K562 (cell line): Measurements from ENCODE around the gene NOTCH3. TPM values are rescaled to one million over a fixed set of nuclear protein-coding genes. Genes with fewer than 3 reads are reported as not detected.

Experiments used
- BCL6 ChIP-seq: fragments of 250-450 bp; sonication (Bioruptor Pico); IDR thresholded peaks from 2 replicates; pipeline ENCODE4 v1.4.0; 2020
- CBFA2T2 ChIP-seq: fragments of 450-650 bp; conservative IDR thresholded peaks from 2 replicates; pipeline ENCODE4 v1.6.1; 2017; ENCODE audit warnings: mild to moderate bottlenecking
- EHMT2 ChIP-seq: fragments of 450-650 bp; IDR thresholded peaks from 2 replicates; pipeline ENCODE4 v1.6.1; 2018; ENCODE audit warnings: antibody characterized with exemption
- ELF2 ChIP-seq: fragments of 250-450 bp; sonication (Bioruptor Pico); IDR thresholded peaks from 2 replicates; pipeline ENCODE4 v1.5.0; 2021; ENCODE audit warnings: mild to moderate bottlenecking
- HCFC1 ChIP-seq: IDR thresholded peaks from 2 replicates; pipeline ENCODE4 v1.6.1; 2012; ENCODE audit warnings: low read depth, low read length, improper control_type of control experiment
- KDM2B ChIP-seq: fragments of 250-450 bp; sonication (Bioruptor Pico); IDR thresholded peaks from 2 replicates; pipeline ENCODE4 v1.8.0; 2021; ENCODE audit warnings: mild to moderate bottlenecking, moderate library complexity
- NCOA4 ChIP-seq: fragments of 450-650 bp; IDR thresholded peaks from 2 replicates; pipeline ENCODE4 v1.6.1; 2018; ENCODE audit warnings: mild to moderate bottlenecking; ENCODE audit not compliant: partially characterized antibody
- PCBP1 ChIP-seq: fragments of 200-400 bp; formaldehyde crosslinking; IDR thresholded peaks from 2 replicates; pipeline ENCODE4 v1.6.1; 2018; ENCODE audit warnings: mild to moderate bottlenecking, low read depth, low read length; ENCODE audit not compliant: poor library complexity, severe bottlenecking
- PKNOX1 ChIP-seq: fragments of 450-650 bp; IDR thresholded peaks from 2 replicates; pipeline ENCODE4 v1.6.1; 2016
- PML ChIP-seq: IDR thresholded peaks from 2 replicates; pipeline ENCODE4 v1.6.1; 2012; ENCODE audit warnings: low read length, inconsistent platforms
- POLR2AphosphoS5 ChIP-seq: IDR thresholded peaks from 2 replicates; pipeline ENCODE4 v1.6.1; 2011; ENCODE audit warnings: mild to moderate bottlenecking, low read depth, low read length, moderate library complexity; ENCODE audit not compliant: control insufficient read depth, insufficient read depth
- PTBP1 ChIP-seq: fragments of 200-400 bp; formaldehyde crosslinking; IDR thresholded peaks from 2 replicates; pipeline ENCODE4 v1.6.1; 2017; ENCODE audit warnings: low read depth, low read length
- SAP30 ChIP-seq: fragments of 200-600 bp; sonication (generic); IDR thresholded peaks from 2 replicates; pipeline ENCODE4 v1.6.1; 2012; ENCODE audit warnings: borderline replicate concordance, low read depth, mild to moderate bottlenecking, moderate library complexity, low read length, control low read depth, inconsistent platforms; ENCODE audit not compliant: insufficient read depth, poor library complexity, severe bottlenecking
- SP1 ChIP-seq: sonication (generic); formaldehyde crosslinking; IDR thresholded peaks from 2 replicates; pipeline ENCODE4 v1.8.1; 2022; ENCODE audit warnings: mild to moderate bottlenecking, missing genetic modification reagents
- ZNF133 ChIP-seq: fragments of 250-450 bp; sonication (Bioruptor Pico); IDR thresholded peaks from 2 replicates; pipeline ENCODE4 v1.4.0; 2020; ENCODE audit warnings: mild to moderate bottlenecking
- ZNF217 ChIP-seq: sonication (generic); formaldehyde crosslinking; IDR thresholded peaks from 2 replicates; pipeline ENCODE4 v1.8.0; 2022; ENCODE audit warnings: mild to moderate bottlenecking, missing genetic modification reagents
- ZNF507 ChIP-seq: conservative IDR thresholded peaks from 2 replicates; pipeline ENCODE4 v1.6.1; 2017; ENCODE audit warnings: missing genetic modification characterization, missing compliant biosample characterization
- ZNF609 ChIP-seq: sonication (generic); formaldehyde crosslinking; IDR thresholded peaks from 2 replicates; pipeline ENCODE4 v1.8.1; 2023; ENCODE audit warnings: missing genetic modification reagents, mild to moderate bottlenecking, borderline replicate concordance
- polyA plus RNA-seq, 8 experiments: library from polyadenylated mRNA; depleted of rRNA in 4 of 8; stranded (reverse) in 5 of 8; unstranded in 3 of 8; fragments of >200 nt; fragmentation: Nextera tagmentation in 2 of 8; fragmentation: Illumina TruSeq in 1 of 8; extraction: Ambion mirVana in 2 of 8; extraction: Trizol in 1 of 8; gene quantifications; 2 replicates each; pipeline versions ENCODE4 v1.2.1 to v1.2.3, GENCODE V29; 2011 to 2014; ENCODE audit warnings: inconsistent platforms in 1 of 8, missing spikeins in 1 of 8
- total RNA-seq, 7 experiments: library from RNA; depleted of rRNA in 6 of 7; stranded (reverse); fragments of >200 nt in 6 of 7; fragmentation: Illumina TruSeq in 2 of 7; extraction: Trizol in 2 of 7; gene quantifications; 2 replicates each; pipeline versions ENCODE4 v1.2.1 to v1.2.3, GENCODE V29; 2011 to 2021; ENCODE audit warnings: low replicate concordance in 1 of 7
- TF ChIP-seq, protein P1 (sequence below), 2 experiments: fragments of 450-650 bp; conservative IDR thresholded peaks; 2 replicates each; pipeline ENCODE4 v1.6.1; 2017; ENCODE audit warnings: mild to moderate bottlenecking in 2 of 2, moderate library complexity in 2 of 2
- TF ChIP-seq, protein P2 (sequence below): sonication (generic); formaldehyde crosslinking; IDR thresholded peaks from 2 replicates; pipeline ENCODE4 v1.9.0; 2022; ENCODE audit warnings: mild to moderate bottlenecking, missing genetic modification reagents

The NOTCH3 gene
- total and polyA plus RNA-seq, 9 of the 15 experiments (the other 6 are each of a cell fraction or from before 2014, with no cell fraction given), result under 0.01 to 1.2 (median 0.16) TPM

DNA sequence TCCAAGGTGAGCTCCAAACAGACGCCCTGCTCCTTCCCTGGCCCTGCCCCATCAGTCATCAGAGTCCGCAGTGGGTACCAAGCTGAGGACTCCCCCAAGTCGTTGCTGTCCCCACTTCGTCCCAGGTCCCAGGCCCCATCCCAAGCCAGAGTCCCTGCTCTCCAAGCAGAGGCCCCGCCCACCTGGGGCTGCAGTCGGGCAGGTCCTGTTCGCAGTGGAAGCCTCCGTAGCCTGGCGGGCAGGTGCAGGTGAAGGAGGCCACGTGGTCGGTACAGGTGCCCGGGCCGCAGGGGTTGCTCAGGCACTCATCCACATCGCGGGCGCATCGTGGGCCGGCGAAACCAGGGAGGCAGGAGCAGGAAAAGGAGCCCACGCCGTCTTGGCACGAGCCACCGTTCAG is 19.4 kb downstream of the NOTCH3 start (continued):
- TF ChIP-seq ZNF609 (CRISPR knock-in tag) (no peak), NCOA4 (no peak), CBFA2T2 (no peak), ZNF217 (CRISPR knock-in tag) (no peak), POLR2AphosphoS5 (no peak), ZNF133 (CRISPR knock-in tag) (no peak), EHMT2 (no peak), KDM2B (no peak), ELF2 (CRISPR knock-in tag) (no peak), SAP30 (no peak), HCFC1 (no peak), PKNOX1 (no peak), ZNF507 (tag) (no peak), SP1 (CRISPR knock-in tag) (no peak), BCL6 (CRISPR knock-in tag) (no peak), PTBP1 (no peak), PML (no peak), PCBP1 (peak; percentile 10)
- TF ChIP-seq, protein P1, sequence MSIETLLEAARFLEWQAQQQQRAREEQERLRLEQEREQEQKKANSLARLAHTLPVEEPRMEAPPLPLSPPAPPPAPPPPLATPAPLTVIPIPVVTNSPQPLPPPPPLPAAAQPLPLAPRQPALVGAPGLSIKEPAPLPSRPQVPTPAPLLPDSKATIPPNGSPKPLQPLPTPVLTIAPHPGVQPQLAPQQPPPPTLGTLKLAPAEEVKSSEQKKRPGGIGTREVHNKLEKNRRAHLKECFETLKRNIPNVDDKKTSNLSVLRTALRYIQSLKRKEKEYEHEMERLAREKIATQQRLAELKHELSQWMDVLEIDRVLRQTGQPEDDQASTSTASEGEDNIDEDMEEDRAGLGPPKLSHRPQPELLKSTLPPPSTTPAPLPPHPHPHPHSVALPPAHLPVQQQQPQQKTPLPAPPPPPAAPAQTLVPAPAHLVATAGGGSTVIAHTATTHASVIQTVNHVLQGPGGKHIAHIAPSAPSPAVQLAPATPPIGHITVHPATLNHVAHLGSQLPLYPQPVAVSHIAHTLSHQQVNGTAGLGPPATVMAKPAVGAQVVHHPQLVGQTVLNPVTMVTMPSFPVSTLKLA (conservative IDR thresholded peaks at IDR 0.05), result no peak
- TF ChIP-seq, protein P2, sequence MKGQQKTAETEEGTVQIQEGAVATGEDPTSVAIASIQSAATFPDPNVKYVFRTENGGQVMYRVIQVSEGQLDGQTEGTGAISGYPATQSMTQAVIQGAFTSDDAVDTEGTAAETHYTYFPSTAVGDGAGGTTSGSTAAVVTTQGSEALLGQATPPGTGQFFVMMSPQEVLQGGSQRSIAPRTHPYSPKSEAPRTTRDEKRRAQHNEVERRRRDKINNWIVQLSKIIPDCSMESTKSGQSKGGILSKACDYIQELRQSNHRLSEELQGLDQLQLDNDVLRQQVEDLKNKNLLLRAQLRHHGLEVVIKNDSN (CRISPR knock-in tag), result peak; percentile 17; the same call in 1 of the 2 replicates
